GM18907 (cell line): ENCODE data around the gene ITGB5.
"Not testable (repeated sequence)": the region's sequence is repeated elsewhere in the genome, so short reads cannot be mapped to it uniquely, and the experiment has no call there.

Source experiments
- ATAC-seq: cut with Tn5 transposase; IDR thresholded peaks from one replicate; pipeline ENCODE4 v1.9.1; 2021; ENCODE audit warnings: mild to moderate bottlenecking, moderate library complexity; ENCODE audit not compliant: unreplicated experiment

Gene ITGB5

GRCh38 chr3:124759666-124760401 lies 127.3 kb downstream of the ITGB5 start:
- ATAC-seq = no peak

DNA sequence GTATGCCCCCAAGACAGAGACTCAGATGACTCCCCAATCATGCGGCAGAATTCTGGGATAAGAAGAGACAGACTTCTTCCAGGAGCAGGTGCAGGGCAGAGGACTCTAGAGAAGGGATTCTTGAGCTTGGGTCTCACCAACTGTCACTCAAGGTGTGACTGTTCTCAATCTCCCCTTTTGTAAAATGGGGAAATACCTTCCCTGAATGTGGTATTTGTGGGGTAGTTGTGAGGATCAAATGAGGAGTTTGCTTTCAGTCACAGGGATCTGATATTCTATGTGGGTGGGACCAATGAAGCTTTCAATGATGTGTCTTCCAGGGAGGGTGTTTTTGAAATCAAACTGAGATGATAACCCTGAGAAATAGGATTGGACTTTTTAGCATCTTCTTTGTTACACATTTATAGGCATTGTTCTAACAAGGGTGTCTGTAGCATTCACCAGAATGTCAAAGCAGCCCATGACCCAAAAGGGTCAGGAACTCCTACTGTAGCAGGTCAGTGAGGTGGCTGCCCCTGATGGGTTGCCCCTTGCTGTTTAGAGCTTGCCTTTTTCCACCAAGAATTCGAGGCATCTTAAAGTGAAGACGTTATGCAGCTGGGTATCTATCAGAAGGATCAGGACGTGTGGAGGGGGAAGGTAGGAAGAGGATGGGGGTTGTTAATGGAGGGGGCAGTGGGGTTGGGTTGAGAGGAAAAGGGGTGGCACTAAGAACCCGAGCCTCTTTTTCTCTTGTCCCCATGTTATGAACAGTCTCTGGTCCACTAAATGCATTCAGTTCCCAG lies 128.1 kb downstream of the ITGB5 start:
- ATAC-seq = no peak

DNA sequence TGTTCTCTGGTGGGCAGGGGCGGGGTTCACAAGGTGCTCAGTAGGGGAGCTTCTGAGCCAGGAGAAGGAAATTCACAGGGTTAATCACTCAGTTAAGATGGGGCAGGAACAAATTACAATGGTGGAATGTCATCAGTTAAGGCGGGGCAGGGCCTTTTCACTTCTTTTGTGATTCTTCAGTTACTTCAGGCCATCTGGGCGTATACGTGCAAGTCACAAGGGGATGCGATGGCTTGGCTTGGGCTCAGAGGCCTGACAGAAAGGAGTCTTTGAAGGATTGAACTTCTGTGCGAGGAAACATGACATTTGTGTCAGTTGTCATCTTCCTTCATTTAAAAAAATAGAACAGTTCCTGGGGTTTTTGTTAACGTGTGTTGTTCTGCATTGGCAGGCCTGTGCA lies 129.2 kb downstream of the ITGB5 start:
- ATAC-seq = not testable (repeated sequence)

DNA sequence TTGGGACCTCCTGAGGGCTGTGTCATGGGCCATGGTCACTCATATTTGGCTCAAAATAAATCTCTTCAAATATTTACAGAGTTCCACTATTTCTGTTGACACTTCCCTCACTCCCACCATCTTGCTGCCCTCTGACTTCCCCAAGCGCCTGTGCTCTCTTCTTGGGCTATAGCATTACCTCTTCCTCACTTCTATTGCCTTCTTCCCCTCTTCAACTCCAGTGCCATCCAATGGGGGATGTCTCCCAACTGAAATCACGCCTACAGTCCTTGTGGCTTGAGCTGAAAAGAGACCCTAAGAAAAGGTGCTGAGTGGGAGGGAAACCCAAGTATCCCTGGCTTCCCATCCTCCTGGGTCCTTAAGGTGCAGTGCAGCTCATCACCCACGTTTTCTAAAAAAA lies 135.1 kb downstream of the ITGB5 start:
- ATAC-seq = no peak

GRCh38 chr3:124751501-124751900 lies 135.7 kb downstream of the ITGB5 start:
- no peak for ATAC-seq

DNA sequence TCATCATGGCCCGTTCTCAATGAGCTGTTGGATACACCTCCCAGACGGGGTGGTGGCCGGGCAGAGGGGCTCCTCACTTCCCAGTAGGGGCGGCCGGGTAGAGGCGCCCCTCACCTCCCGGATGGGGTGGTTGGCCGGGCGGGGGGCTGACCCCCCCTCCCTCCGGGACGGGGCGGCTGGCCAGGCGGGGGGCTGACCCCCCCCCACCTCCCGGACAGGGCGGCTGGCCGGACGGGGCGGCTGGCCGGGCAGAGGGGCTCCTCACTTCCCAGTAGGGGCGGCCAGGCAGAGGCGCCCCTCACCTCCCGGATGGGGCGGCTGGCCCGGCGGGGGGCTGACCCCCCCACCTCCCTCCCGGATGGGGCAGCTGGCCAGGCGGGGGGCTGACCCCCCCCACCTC lies 137.3 kb downstream of the ITGB5 start:
- not testable (repeated sequence) for ATAC-seq

DNA sequence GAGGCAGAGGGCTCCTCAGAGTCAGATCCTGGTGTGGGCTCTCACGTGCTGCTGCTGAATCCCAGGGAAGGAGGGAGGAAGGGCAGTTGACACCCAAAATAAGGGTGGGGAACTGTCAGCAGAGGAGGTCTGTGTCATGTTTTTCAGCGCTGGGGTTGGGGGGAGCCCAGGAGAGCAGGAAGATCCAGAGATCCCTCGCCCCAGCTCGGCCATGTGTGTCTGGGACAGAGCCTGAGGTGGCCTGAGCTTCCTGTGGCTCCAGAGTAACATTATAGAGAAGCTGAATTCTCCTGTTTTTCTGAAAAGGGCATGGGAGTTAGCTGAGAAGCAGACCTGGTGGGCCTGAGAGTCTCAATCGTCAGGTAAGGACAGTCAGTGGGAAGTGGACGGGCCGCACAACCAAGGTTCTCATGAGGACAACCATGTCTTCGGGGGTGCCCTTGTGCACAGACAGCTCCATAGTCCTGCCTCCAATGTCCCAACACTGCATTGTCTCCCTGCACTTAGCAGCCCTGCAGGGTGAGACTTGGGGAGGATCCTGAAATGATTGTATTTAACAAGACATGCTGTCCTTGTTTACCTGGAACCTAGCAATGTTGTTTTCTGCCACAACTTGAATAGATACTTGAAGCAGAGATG lies 138.5 kb downstream of the ITGB5 start:
- no peak for ATAC-seq

DNA sequence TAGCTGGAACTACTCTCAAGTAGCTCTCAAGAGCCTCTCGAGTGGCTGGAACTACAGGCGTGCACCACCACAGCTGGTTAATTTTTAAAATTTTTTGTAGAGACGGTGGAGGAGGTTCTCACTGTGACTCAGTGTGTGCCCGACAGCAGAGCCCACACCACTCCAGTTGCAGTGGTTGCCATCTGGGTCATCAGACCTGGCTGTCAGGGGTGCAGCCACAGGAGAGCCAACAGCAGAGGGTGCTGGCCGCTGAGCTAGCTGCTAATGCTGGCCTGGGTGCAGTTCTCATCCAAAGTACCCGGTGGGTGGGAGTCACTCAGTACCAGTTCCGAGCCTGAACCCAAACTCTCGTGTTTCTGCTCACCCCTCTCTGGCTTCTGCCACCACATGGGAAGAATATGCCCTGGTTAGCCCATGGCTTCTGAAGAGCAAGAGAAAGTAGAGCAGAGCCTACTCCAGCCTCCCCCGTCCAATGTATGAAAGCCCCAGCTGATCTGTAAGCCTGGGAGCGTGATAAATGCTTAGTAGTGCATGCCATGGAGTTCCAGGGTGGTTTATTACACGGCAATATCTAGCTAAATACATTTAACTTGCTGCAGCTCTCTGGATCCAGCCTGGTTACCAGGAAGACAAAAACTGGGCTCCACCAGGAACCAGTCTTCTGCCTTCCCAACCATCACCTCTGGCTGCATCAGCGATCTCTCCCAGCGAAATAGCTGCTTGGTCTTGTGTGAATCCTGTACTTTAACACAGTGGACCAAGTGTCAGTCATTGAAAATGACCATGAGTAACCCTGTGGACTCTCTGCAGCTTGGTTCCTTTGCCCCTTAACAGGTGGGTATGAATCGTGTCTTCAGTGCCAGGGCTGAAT lies 139.8 kb downstream of the ITGB5 start:
- ATAC-seq = no peak

- ATAC-seq = no peak
These were observed 141.4 kb downstream of the ITGB5 start for GRCh38 chr3:124745756-124746155.

- no peak for ATAC-seq
These were observed 146.1 kb downstream of the ITGB5 start for GRCh38 chr3:124741027-124741426.

DNA sequence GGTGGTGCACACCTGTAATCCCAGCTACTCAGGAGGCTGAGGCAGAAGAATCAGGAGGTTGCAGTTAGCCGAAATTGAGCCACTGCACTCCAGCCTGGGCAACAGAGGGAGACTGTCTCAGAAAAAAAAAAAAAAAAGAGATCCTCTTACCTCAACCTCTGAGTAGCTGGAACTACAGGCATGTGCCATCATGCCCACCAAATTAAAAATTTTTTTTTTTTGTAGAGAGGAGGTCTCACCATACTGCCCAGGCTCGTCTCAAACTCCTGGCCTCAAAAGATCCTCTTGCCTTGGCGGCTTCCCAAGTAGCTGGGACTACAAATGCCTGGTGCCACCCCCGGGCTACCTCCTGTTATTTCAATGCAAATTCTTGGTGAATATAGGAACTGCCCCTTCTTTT lies 155.4 kb downstream of the ITGB5 start:
- no peak for ATAC-seq

GRCh38 chr3:124730941-124731297 lies 156.2 kb downstream of the ITGB5 start:
- no peak for ATAC-seq

DNA sequence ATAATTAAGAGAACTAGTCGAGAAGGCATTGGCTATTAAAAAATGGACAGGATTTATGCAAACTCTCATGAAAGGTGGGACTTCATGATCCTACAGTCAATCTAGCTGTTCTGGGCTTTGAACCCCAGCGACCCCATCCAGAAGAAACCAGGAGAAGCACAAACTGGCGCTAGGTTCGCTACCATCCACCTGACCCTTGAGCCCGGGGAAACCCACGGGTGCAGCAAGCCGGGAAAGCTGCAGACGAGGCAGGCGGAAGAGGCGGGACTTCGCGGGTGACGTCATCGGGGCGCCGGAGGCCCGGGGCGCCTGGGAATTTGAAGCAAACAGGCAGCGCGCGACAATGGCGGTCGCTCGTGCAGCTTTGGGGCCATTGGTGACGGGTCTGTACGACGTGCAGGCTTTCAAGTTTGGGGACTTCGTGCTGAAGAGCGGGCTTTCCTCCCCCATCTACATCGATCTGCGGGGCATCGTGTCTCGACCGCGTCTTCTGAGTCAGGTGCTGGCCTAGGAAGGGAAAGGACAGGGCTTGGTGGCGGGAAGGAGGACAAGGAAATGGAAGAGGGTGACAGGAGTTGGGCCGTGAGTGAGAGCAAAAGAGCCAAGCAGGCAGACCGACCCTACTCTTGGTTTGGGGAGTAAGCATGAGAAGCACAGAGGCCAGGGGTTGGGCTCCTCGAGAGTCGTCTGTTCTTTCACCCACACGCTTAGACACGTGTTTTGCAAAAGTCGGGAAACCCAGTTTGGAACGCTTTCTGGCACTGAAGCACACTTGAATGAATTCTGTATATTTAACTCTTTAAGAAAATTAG lies 156.8 kb downstream of the ITGB5 start, which contains the start of gene UMPS:
UMPS (plus strand) TSS at position 324 of the 812 bp plus-strand sequence; CDS start at position 344, 20 bp downstream.
- ATAC-seq = peak; percentile 96

DNA sequence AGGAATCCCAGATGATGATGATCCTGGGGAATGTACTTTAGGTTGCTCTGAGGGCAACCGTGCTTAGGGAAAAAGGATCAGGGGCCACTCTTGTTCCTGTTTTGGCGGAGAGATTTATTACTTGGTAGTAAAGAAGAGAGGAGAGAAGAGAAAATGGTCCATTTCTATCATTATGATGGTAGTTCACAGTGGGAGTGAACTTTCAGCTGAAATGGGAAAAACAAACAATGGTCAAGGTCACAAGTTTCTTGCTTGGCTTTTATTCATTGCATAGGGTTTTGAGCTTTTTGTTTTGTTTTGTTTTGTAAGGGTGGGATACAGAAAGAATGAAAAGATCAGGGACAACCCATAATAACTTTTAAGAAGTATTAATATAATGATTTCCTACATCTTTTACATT lies 164.6 kb downstream of the ITGB5 start:
- ATAC-seq = no peak

- ATAC-seq = no peak
These were observed 172.8 kb downstream of the ITGB5 start for GRCh38 chr3:124714223-124714853.
